ENCODE results near the gene VTCN1.

DNA sequence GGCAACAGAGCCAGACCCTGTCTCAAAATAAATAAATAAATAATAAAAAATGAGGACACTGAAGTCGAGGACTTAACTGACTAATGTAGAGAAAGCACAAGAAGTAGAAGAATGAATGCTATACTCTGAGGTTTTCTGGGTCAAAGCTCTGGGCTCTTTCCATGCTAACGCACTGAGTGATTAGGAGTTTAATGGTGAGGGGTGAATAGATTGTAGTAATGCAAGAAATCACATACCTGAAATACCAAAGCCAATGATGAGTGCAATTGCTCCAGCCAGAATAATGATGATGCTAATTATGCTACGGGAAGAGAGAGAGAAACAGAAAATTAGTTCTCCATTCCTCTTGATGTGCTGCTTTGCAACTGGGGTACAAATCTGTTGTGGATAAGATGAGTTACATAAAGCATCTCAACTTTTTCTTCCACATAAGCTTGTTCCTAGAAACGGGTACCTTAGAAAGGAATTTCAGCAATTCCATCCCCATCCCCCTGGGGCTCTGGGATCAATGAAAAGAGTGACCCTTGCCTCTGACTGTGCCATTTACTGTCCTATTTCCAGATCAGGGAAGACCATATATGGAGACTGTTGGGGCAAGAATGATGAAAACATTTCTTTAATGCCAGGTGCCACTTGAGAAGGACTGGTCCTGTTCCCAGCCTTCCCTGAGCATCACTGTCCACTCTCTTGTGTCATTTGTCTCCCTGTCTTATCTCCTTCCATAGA, 40.7 kb downstream of the VTCN1 start:
- TF ChIP-seq, protein P1, sequence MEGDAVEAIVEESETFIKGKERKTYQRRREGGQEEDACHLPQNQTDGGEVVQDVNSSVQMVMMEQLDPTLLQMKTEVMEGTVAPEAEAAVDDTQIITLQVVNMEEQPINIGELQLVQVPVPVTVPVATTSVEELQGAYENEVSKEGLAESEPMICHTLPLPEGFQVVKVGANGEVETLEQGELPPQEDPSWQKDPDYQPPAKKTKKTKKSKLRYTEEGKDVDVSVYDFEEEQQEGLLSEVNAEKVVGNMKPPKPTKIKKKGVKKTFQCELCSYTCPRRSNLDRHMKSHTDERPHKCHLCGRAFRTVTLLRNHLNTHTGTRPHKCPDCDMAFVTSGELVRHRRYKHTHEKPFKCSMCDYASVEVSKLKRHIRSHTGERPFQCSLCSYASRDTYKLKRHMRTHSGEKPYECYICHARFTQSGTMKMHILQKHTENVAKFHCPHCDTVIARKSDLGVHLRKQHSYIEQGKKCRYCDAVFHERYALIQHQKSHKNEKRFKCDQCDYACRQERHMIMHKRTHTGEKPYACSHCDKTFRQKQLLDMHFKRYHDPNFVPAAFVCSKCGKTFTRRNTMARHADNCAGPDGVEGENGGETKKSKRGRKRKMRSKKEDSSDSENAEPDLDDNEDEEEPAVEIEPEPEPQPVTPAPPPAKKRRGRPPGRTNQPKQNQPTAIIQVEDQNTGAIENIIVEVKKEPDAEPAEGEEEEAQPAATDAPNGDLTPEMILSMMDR (IDR thresholded peaks at IDR 0.05; ENCODE audit: control extremely low read depth in 1 of 3, insufficient read depth in 1 of 3, low read depth in 1 of 3, low read length in 3 of 3), result no peak
- TF ChIP-seq POLR2AphosphoS5 (IDR thresholded peaks at IDR 0.05; ENCODE audit: low read depth, low read length), result no peak
- no peak for TF ChIP-seq RBBP5 (IDR thresholded peaks at IDR 0.05; ENCODE audit: borderline replicate concordance, low read depth, low read length)
- no peak for TF ChIP-seq EZH2 (IDR thresholded peaks at IDR 0.05; ENCODE audit: low read depth, low read length, severe bottlenecking)
- TF ChIP-seq RAD21 (IDR thresholded peaks at IDR 0.05 in 1 of 2, conservative IDR thresholded peaks at IDR 0.05 in 1 of 2; ENCODE audit: low read depth in 2 of 2, low read length in 2 of 2), result no peak
- no peak for TF ChIP-seq GABPA (IDR thresholded peaks at IDR 0.05; ENCODE audit: borderline replicate concordance, insufficient read depth, low read length)
- TF ChIP-seq POLR2A (IDR thresholded peaks at IDR 0.05; ENCODE audit: control extremely low read depth in 1 of 2, low read depth in 2 of 2, low read length in 2 of 2), result no peak
- TF ChIP-seq SP1 (IDR thresholded peaks at IDR 0.05; ENCODE audit: low read depth, low read length), result no peak
- no peak for TF ChIP-seq BRCA1 (IDR thresholded peaks at IDR 0.05; ENCODE audit: low read depth, low read length)
- TF ChIP-seq TAF1 (IDR thresholded peaks at IDR 0.05; ENCODE audit: low read depth, low read length), result no peak

Data from H1 (cell line).